H9 (cell line): ENCODE data around the gene SNRPA1. TPM values are rescaled to one million over a fixed set of nuclear protein-coding genes. Genes with fewer than 3 reads are reported as not detected.

Source experiments
- DNase-seq: peaks from one replicate; pipeline ENCODE4 v3.0.0-alpha.2; 2017
- H2AFZ ChIP-seq: one replicate; pipeline ENCODE4 v1.6.1; 2013; ENCODE audit warnings: mild to moderate bottlenecking, low read length, control low read depth, moderate library complexity
- H2AK5ac ChIP-seq: 2 replicates; pipeline ENCODE4 v1.6.1; 2013; ENCODE audit warnings: low read length, control low read depth, mixed read lengths; ENCODE audit not compliant: insufficient read length
- H2BK120ac ChIP-seq: one replicate; pipeline ENCODE4 v1.6.1; 2013; ENCODE audit warnings: low read depth, mild to moderate bottlenecking, low read length, control low read depth, inconsistent platforms; ENCODE audit not compliant: poor library complexity, severe bottlenecking
- H2BK12ac ChIP-seq: 2 replicates; pipeline ENCODE4 v1.6.1; 2013; ENCODE audit warnings: low read length, control low read depth, mixed read lengths, low read depth; ENCODE audit not compliant: insufficient read length
- H2BK15ac ChIP-seq: 2 replicates; pipeline ENCODE4 v1.6.1; 2013; ENCODE audit warnings: low read depth, low read length, control low read depth
- H2BK20ac ChIP-seq: one replicate; pipeline ENCODE4 v1.6.1; 2013; ENCODE audit warnings: low read depth, mild to moderate bottlenecking, low read length, control low read depth, inconsistent platforms; ENCODE audit not compliant: poor library complexity, severe bottlenecking
- H2BK5ac ChIP-seq: 2 replicates; pipeline ENCODE4 v1.6.1; 2013; ENCODE audit warnings: low read length, control low read depth, mixed read lengths; ENCODE audit not compliant: insufficient read length
- H3K14ac ChIP-seq: 2 replicates; pipeline ENCODE4 v1.6.1; 2013; ENCODE audit warnings: low read length, control low read depth; ENCODE audit not compliant: insufficient read depth
- H3K18ac ChIP-seq: 2 replicates; pipeline ENCODE4 v1.6.1; 2013; ENCODE audit warnings: low read depth, mild to moderate bottlenecking, mixed read lengths, low read length, control low read depth; ENCODE audit not compliant: insufficient read length
- H3K23ac ChIP-seq: 2 replicates; pipeline ENCODE4 v1.6.1; 2013; ENCODE audit warnings: low read length, control low read depth, mixed read lengths, low read depth; ENCODE audit not compliant: insufficient read length
- H3K23me2 ChIP-seq: 2 replicates; pipeline ENCODE4 v1.6.1; 2013; ENCODE audit warnings: low read depth, mild to moderate bottlenecking, mixed read lengths, low read length, control low read depth; ENCODE audit not compliant: insufficient read length, poor library complexity, severe bottlenecking
- H3K27ac ChIP-seq: 2 replicates; pipeline ENCODE4 v1.5.1; 2013; ENCODE audit warnings: low read length, control low read depth, mixed read lengths, low read depth; ENCODE audit not compliant: insufficient read length
- H3K27me3 ChIP-seq: 2 replicates; pipeline ENCODE4 v1.6.1; 2013; ENCODE audit warnings: low read length, control low read depth, inconsistent platforms; ENCODE audit not compliant: insufficient read depth
- H3K4ac ChIP-seq: 2 replicates; pipeline ENCODE4 v1.6.1; 2013; ENCODE audit warnings: low read depth, mild to moderate bottlenecking, control low read depth, inconsistent platforms, low read length, moderate library complexity
- H3K4me1 ChIP-seq: 2 replicates; pipeline ENCODE4 v1.6.1; 2013; ENCODE audit warnings: low read length, control low read depth, inconsistent platforms; ENCODE audit not compliant: insufficient read depth
- H3K4me2 ChIP-seq: 2 replicates; pipeline ENCODE4 v1.6.1; 2013; ENCODE audit warnings: low read length, control low read depth, mixed read lengths; ENCODE audit not compliant: insufficient read length, insufficient read depth
- H3K56ac ChIP-seq: 2 replicates; pipeline ENCODE4 v1.6.1; 2013; ENCODE audit warnings: low read depth, mild to moderate bottlenecking, mixed read lengths, low read length, control low read depth; ENCODE audit not compliant: insufficient read length
- H3K79me1 ChIP-seq: 2 replicates; pipeline ENCODE4 v1.6.1; 2013; ENCODE audit warnings: low read depth, mild to moderate bottlenecking, moderate library complexity, low read length, control low read depth, inconsistent platforms; ENCODE audit not compliant: insufficient read depth, poor library complexity, severe bottlenecking
- H3K79me2 ChIP-seq: 2 replicates; pipeline ENCODE4 v1.6.1; 2013; ENCODE audit warnings: low read length, control low read depth, inconsistent platforms; ENCODE audit not compliant: insufficient read depth
- H3K9ac ChIP-seq: 2 replicates; pipeline ENCODE4 v1.6.1; 2013; ENCODE audit warnings: low read length, control low read depth, mixed read lengths; ENCODE audit not compliant: insufficient read length; ENCODE audit errors: extremely low read depth
- H3K9me3 ChIP-seq: one replicate; pipeline ENCODE4 v1.6.1; 2013; ENCODE audit warnings: low read depth, low read length, inconsistent platforms; ENCODE audit not compliant: control insufficient read depth
- H3T11ph ChIP-seq: one replicate; pipeline ENCODE4 v1.6.1; 2013; ENCODE audit warnings: mild to moderate bottlenecking, low read length, control low read depth, inconsistent platforms
- H4K20me1 ChIP-seq: one replicate; pipeline ENCODE4 v1.6.1; 2013; ENCODE audit not compliant: control insufficient read depth, insufficient read length, insufficient read depth
- H4K5ac ChIP-seq: 2 replicates; pipeline ENCODE4 v1.6.1; 2013; ENCODE audit warnings: low read depth, mild to moderate bottlenecking, mixed read lengths, low read length, control low read depth; ENCODE audit not compliant: insufficient read length
- H4K8ac ChIP-seq: replicated peaks from 2 replicates; pipeline ENCODE4 v1.6.1; 2013; ENCODE audit warnings: low read length, control low read depth, mixed read lengths, low read depth; ENCODE audit not compliant: insufficient read length
- H4K91ac ChIP-seq: 2 replicates; pipeline ENCODE4 v1.6.1; 2013; ENCODE audit warnings: low read depth, mild to moderate bottlenecking, moderate library complexity, mixed read lengths, low read length, control low read depth; ENCODE audit not compliant: insufficient read length
- H3K27ac Mint-ChIP-seq, 3 experiments: 2 replicates in 2 of 3; 3 replicates in 1 of 3; pipeline ENCODE4 v1.8.0; 2020 to 2021; ENCODE audit warnings: mixed read lengths in 3 of 3, mild to moderate bottlenecking in 1 of 3, moderate library complexity in 1 of 3
- H3K27me3 Mint-ChIP-seq: 2 replicates; pipeline ENCODE4 v1.8.0; 2021; ENCODE audit warnings: low read depth, mild to moderate bottlenecking, moderate library complexity, mixed read lengths
- H3K36me3 Mint-ChIP-seq, 3 experiments: 2 replicates in 2 of 3; 3 replicates in 1 of 3; pipeline ENCODE4 v1.8.0; 2020 to 2021; ENCODE audit warnings: low read depth in 3 of 3, mixed read lengths in 3 of 3; ENCODE audit not compliant: insufficient read depth in 1 of 3
- H3K4me1 Mint-ChIP-seq, 2 experiments: 2 replicates each; pipeline ENCODE4 v1.8.0; 2020; ENCODE audit warnings: mixed read lengths in 2 of 2
- H3K4me3 Mint-ChIP-seq, 2 experiments: 2 replicates in 1 of 2; 3 replicates in 1 of 2; pipeline ENCODE4 v1.8.0; 2020 to 2021; ENCODE audit warnings: mild to moderate bottlenecking in 2 of 2, mixed read lengths in 2 of 2, moderate library complexity in 1 of 2
- H3K9me3 Mint-ChIP-seq, 2 experiments: 2 replicates in 1 of 2; 3 replicates in 1 of 2; pipeline ENCODE4 v1.8.0; 2020; ENCODE audit warnings: mild to moderate bottlenecking in 2 of 2, mixed read lengths in 2 of 2, moderate library complexity in 1 of 2
- CTCF ChIP-seq: fragments of 200-600 bp; sonication (generic); conservative IDR thresholded peaks from 3 replicates; pipeline ENCODE4 v1.8.0; 2021; ENCODE audit warnings: antibody characterized with exemption, mild to moderate bottlenecking
- WGBS: extraction: QIAGEN DNeasy Blood & Tissue Kit; methylation state at CpG from one replicate; pipeline ENCODE4 v1.1.7; 2013; ENCODE audit warnings: missing lambda C conversion rate, low lambda C conversion rate, mixed read lengths; ENCODE audit not compliant: insufficient read length; ENCODE audit errors: extremely low coverage; 5-methylcytosine and 5-hydroxymethylcytosine counted together
- total RNA-seq: library from RNA; stranded (reverse); gene quantifications from 2 replicates; pipeline ENCODE4 v1.2.1, GENCODE V29; 2021

The SNRPA1 gene
- total RNA-seq, 1 experiment from 2014 or later = 145 TPM

- no peak overlapping the region for H2BK15ac ChIP-seq
- H4K20me1 ChIP-seq = no peaks in the 10 kb centered on the region
- H3K4me2 ChIP-seq = no peak overlapping the region
- H4K5ac ChIP-seq = no peak overlapping the region
- no peak overlapping the region for H3K27ac ChIP-seq
- H2AK5ac ChIP-seq = no peak overlapping the region
- no peaks in the 10 kb centered on the region for H3K9me3 ChIP-seq
- no peak overlapping the region for H3K4me3 Mint-ChIP-seq
- H3K23ac ChIP-seq = no peak overlapping the region
- no peaks in the 10 kb centered on the region for H3K79me2 ChIP-seq
- H4K91ac ChIP-seq = no peak overlapping the region
- H3T11ph ChIP-seq = no peak overlapping the region
- H3K18ac ChIP-seq = no peak overlapping the region
- peak overlapping the region; percentile 29; the same call in 1 of the 2 replicates for H3K14ac ChIP-seq
- H3K4ac ChIP-seq = no peak overlapping the region
- no peaks in the 10 kb centered on the region for H3K27me3 ChIP-seq
- TF ChIP-seq CTCF = no peak
- no peak overlapping the region for H4K8ac ChIP-seq
- no peaks in the 10 kb centered on the region for H3K36me3 Mint-ChIP-seq
- H3K23me2 ChIP-seq = no peaks in the 10 kb centered on the region
- no peak overlapping the region for H2AFZ ChIP-seq
- H3K27ac Mint-ChIP-seq = peak overlapping the region in 1 of 3 experiments; percentile 80; a peak in 1 of 7 replicates
- no peaks in the 10 kb centered on the region for H3K4me1 ChIP-seq
- no peak overlapping the region for H3K56ac ChIP-seq
- DNase-seq = peak; percentile 23
- no CpG with 5 or more reads among the region's 19 CpGs for WGBS
- no peak overlapping the region for H3K9ac ChIP-seq
- peaks cover 12% of the 10 kb centered on the region for H3K27me3 Mint-ChIP-seq
- no peak overlapping the region for H2BK5ac ChIP-seq
- no peak overlapping the region for H2BK20ac ChIP-seq
- no peaks in the 10 kb centered on the region; a peak in 1 of 5 replicates for H3K9me3 Mint-ChIP-seq
- no peak overlapping the region for H2BK120ac ChIP-seq
- H3K79me1 ChIP-seq = no peaks in the 10 kb centered on the region
- no peak overlapping the region for H2BK12ac ChIP-seq
- H3K4me1 Mint-ChIP-seq = no peaks in the 10 kb centered on the region
Measured at GRCh38 chr15:101314336-101315125, 19.5 kb upstream of the SNRPA1 start.
